ENCODE measurements around the gene PPP1R13B. TPM values are rescaled to one million over a fixed set of nuclear protein-coding genes. Genes with fewer than 3 reads are reported as not detected.

PPP1R13B gene
- total and polyA plus RNA-seq, 2 experiments from 2014 or later, result 2.0 to 8.5 TPM

DNA sequence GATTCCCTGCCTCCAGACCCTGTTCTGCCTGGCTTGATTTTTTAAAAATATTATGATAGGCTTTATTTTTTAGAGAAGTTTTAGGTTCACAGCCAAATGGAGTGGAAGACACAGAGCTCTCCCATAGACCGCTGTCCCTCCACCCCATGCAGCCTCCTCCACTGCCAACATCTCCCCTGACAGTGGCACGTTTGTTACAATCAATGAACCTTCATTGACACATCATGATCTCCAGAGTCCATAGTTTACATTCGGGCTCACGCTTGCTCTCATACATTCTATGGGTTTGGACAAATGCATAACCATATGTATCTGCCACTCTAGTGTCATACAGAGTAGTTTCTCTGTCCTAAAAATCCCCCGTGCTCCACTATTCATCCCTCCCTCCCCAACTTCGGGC, 15.9 kb upstream of the PPP1R13B start (continued):
- TF ChIP-seq, protein P1, sequence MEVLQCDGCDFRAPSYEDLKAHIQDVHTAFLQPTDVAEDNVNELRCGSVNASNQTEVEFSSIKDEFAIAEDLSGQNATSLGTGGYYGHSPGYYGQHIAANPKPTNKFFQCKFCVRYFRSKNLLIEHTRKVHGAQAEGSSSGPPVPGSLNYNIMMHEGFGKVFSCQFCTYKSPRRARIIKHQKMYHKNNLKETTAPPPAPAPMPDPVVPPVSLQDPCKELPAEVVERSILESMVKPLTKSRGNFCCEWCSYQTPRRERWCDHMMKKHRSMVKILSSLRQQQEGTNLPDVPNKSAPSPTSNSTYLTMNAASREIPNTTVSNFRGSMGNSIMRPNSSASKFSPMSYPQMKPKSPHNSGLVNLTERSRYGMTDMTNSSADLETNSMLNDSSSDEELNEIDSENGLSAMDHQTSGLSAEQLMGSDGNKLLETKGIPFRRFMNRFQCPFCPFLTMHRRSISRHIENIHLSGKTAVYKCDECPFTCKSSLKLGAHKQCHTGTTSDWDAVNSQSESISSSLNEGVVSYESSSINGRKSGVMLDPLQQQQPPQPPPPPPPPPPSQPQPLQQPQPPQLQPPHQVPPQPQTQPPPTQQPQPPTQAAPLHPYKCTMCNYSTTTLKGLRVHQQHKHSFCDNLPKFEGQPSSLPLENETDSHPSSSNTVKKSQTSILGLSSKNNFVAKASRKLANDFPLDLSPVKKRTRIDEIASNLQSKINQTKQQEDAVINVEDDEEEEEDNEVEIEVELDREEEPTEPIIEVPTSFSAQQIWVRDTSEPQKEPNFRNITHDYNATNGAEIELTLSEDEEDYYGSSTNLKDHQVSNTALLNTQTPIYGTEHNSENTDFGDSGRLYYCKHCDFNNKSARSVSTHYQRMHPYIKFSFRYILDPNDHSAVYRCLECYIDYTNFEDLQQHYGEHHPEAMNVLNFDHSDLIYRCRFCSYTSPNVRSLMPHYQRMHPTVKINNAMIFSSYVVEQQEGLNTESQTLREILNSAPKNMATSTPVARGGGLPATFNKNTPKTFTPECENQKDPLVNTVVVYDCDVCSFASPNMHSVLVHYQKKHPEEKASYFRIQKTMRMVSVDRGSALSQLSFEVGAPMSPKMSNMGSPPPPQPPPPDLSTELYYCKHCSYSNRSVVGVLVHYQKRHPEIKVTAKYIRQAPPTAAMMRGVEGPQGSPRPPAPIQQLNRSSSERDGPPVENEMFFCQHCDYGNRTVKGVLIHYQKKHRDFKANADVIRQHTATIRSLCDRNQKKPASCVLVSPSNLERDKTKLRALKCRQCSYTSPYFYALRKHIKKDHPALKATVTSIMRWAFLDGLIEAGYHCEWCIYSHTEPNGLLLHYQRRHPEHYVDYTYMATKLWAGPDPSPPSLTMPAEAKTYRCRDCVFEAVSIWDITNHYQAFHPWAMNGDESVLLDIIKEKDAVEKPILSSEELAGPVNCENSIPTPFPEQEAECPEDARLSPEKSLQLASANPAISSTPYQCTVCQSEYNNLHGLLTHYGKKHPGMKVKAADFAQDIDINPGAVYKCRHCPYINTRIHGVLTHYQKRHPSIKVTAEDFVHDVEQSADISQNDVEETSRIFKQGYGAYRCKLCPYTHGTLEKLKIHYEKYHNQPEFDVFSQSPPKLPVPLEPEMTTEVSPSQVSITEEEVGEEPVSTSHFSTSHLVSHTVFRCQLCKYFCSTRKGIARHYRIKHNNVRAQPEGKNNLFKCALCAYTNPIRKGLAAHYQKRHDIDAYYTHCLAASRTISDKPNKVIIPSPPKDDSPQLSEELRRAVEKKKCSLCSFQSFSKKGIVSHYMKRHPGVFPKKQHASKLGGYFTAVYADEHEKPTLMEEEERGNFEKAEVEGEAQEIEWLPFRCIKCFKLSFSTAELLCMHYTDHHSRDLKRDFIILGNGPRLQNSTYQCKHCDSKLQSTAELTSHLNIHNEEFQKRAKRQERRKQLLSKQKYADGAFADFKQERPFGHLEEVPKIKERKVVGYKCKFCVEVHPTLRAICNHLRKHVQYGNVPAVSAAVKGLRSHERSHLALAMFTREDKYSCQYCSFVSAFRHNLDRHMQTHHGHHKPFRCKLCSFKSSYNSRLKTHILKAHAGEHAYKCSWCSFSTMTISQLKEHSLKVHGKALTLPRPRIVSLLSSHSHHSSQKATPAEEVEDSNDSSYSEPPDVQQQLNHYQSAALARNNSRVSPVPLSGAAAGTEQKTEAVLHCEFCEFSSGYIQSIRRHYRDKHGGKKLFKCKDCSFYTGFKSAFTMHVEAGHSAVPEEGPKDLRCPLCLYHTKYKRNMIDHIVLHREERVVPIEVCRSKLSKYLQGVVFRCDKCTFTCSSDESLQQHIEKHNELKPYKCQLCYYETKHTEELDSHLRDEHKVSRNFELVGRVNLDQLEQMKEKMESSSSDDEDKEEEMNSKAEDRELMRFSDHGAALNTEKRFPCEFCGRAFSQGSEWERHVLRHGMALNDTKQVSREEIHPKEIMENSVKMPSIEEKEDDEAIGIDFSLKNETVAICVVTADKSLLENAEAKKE (CRISPR knock-in tag; IDR thresholded peaks at IDR 0.05), result no peak
- TF ChIP-seq CREB1 (CRISPR knock-in tag; IDR thresholded peaks at IDR 0.05; ENCODE audit: low read depth), result no peak

DNA sequence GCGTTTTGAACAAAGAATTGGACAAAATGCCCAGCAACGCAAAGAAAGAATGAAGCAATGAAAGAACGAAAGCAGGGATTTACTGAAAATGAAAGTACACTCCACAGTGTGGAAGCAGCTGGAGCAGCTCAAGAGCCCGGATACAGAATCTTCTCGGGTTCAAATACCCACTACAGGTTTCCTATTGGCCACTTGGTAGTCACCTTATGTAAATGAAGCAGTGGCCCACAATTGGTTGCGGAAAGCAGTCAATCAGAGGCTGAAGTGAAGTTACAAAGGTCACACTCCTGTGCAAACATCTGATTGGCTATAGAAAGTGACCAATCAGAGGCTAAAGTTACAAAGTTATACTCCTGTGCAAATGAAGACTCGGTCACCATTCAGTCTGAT, 15.0 kb upstream of the PPP1R13B start:
- no peak; the same call in 2 of the 3 replicates for ATAC-seq
- no peaks in the 10 kb centered on the region for H3K27me3 ChIP-seq (ENCODE audit: insufficient read depth)
- Mint-ChIP-seq H3K4me1 (peaks cover 3% of the 10 kb centered on the region; the same call in 2 of the 3 replicates), H3K27me3 (ENCODE audit: insufficient read depth, low read depth, poor library complexity) (peaks cover 7% of the 10 kb centered on the region), H3K27ac (no peak overlapping the region), H3K9me3 (no peaks in the 10 kb centered on the region), H3K4me3 (no peak overlapping the region), H3K36me3 (ENCODE audit: low read depth) (no peaks in the 10 kb centered on the region)
- H3K4me1 ChIP-seq (ENCODE audit: insufficient read depth), result no peaks in the 10 kb centered on the region
- no peaks in the 10 kb centered on the region for H3F3A ChIP-seq (replicated peaks; ENCODE audit: low read depth)
- no peaks in the 10 kb centered on the region for H4K20me1 ChIP-seq (replicated peaks; ENCODE audit: insufficient read depth)
- no peak overlapping the region for H3K4me2 ChIP-seq
- peak; percentile 28 for DNase-seq (ENCODE audit: low spot score)
- no peak overlapping the region for H3K4me3 ChIP-seq
- H3K9me2 ChIP-seq (ENCODE audit: insufficient read depth), result no peaks in the 10 kb centered on the region
- H3K27ac ChIP-seq (ENCODE audit: low read depth), result no peak overlapping the region
- H3K79me2 ChIP-seq (replicated peaks; ENCODE audit: insufficient read depth), result no peaks in the 10 kb centered on the region
- no peak overlapping the region for H2AFZ ChIP-seq
- no peaks in the 10 kb centered on the region for H3K36me3 ChIP-seq (ENCODE audit: insufficient read depth)
- TF ChIP-seq NANOG (IDR thresholded peaks at IDR 0.05; ENCODE audit: borderline replicate concordance) (no peak), POLR2AphosphoS5 (IDR thresholded peaks at IDR 0.05; ENCODE audit: low read depth) (no peak), ZNF331 (CRISPR knock-in tag; IDR thresholded peaks at IDR 0.05; ENCODE audit: low read depth) (no peak), STAT1 (IDR thresholded peaks at IDR 0.05; ENCODE audit: unreplicated experiment) (no peak), EZH2 (IDR thresholded peaks at IDR 0.05; ENCODE audit: low read depth, unreplicated experiment) (no peak)
- TF ChIP-seq, protein P2, sequence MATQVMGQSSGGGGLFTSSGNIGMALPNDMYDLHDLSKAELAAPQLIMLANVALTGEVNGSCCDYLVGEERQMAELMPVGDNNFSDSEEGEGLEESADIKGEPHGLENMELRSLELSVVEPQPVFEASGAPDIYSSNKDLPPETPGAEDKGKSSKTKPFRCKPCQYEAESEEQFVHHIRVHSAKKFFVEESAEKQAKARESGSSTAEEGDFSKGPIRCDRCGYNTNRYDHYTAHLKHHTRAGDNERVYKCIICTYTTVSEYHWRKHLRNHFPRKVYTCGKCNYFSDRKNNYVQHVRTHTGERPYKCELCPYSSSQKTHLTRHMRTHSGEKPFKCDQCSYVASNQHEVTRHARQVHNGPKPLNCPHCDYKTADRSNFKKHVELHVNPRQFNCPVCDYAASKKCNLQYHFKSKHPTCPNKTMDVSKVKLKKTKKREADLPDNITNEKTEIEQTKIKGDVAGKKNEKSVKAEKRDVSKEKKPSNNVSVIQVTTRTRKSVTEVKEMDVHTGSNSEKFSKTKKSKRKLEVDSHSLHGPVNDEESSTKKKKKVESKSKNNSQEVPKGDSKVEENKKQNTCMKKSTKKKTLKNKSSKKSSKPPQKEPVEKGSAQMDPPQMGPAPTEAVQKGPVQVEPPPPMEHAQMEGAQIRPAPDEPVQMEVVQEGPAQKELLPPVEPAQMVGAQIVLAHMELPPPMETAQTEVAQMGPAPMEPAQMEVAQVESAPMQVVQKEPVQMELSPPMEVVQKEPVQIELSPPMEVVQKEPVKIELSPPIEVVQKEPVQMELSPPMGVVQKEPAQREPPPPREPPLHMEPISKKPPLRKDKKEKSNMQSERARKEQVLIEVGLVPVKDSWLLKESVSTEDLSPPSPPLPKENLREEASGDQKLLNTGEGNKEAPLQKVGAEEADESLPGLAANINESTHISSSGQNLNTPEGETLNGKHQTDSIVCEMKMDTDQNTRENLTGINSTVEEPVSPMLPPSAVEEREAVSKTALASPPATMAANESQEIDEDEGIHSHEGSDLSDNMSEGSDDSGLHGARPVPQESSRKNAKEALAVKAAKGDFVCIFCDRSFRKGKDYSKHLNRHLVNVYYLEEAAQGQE (IDR thresholded peaks at IDR 0.05; ENCODE audit: unreplicated experiment), result no peak
- TF ChIP-seq, protein P3, sequence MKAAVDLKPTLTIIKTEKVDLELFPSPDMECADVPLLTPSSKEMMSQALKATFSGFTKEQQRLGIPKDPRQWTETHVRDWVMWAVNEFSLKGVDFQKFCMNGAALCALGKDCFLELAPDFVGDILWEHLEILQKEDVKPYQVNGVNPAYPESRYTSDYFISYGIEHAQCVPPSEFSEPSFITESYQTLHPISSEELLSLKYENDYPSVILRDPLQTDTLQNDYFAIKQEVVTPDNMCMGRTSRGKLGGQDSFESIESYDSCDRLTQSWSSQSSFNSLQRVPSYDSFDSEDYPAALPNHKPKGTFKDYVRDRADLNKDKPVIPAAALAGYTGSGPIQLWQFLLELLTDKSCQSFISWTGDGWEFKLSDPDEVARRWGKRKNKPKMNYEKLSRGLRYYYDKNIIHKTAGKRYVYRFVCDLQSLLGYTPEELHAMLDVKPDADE (IDR thresholded peaks at IDR 0.05), result no peak

Data from GM23338 (cell line).